SK-N-SH treated with all-trans-retinoic acid at 6 μM for 48 hours (cell line): ENCODE measurements around the gene GPC5.

ENCODE experiments used
- ISL1 ChIP-seq: fragments of 250-450 bp; sonication (Bioruptor Pico); IDR thresholded peaks from 2 replicates; pipeline ENCODE4 v2.1.2; 2022; ENCODE audit warnings: mild to moderate bottlenecking, moderate library complexity
- TF ChIP-seq, protein P1 (sequence below): fragments of 250-450 bp; sonication (Bioruptor Pico); IDR thresholded peaks from 2 replicates; pipeline ENCODE4 v1.5.1; 2020; ENCODE audit warnings: low read depth, mild to moderate bottlenecking, moderate library complexity
- TF ChIP-seq, protein P2 (sequence below): fragments of 250-450 bp; sonication (Bioruptor Pico); IDR thresholded peaks from 2 replicates; pipeline ENCODE4 v1.8.0; 2021; ENCODE audit warnings: low read depth, mild to moderate bottlenecking, moderate library complexity, borderline replicate concordance

DNA sequence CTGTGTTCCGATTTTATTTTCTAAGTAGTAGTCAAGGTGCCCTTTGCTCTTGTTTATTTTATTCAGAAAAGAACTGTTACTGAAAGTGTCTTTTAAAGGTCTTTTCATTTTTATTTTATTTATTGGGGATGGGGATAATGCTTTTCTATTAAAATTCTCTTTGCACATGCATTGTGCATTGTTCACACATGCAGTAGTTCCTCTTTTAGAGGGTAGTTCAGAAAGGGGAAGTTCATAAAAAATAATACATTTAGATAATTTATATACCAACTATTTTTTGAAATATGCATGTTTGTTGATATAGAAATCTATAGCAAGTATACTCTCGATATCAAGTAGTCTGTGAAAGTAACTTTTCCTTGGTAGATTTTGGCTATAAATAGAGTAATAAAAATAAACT is 3.5 kb downstream of the GPC5 start:
- TF ChIP-seq ISL1: no peak
- TF ChIP-seq, protein P1, sequence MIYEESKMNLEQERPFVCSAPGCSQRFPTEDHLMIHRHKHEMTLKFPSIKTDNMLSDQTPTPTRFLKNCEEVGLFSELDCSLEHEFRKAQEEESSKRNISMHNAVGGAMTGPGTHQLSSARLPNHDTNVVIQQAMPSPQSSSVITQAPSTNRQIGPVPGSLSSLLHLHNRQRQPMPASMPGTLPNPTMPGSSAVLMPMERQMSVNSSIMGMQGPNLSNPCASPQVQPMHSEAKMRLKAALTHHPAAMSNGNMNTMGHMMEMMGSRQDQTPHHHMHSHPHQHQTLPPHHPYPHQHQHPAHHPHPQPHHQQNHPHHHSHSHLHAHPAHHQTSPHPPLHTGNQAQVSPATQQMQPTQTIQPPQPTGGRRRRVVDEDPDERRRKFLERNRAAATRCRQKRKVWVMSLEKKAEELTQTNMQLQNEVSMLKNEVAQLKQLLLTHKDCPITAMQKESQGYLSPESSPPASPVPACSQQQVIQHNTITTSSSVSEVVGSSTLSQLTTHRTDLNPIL (CRISPR knock-in tag): no peak
- TF ChIP-seq, protein P2, sequence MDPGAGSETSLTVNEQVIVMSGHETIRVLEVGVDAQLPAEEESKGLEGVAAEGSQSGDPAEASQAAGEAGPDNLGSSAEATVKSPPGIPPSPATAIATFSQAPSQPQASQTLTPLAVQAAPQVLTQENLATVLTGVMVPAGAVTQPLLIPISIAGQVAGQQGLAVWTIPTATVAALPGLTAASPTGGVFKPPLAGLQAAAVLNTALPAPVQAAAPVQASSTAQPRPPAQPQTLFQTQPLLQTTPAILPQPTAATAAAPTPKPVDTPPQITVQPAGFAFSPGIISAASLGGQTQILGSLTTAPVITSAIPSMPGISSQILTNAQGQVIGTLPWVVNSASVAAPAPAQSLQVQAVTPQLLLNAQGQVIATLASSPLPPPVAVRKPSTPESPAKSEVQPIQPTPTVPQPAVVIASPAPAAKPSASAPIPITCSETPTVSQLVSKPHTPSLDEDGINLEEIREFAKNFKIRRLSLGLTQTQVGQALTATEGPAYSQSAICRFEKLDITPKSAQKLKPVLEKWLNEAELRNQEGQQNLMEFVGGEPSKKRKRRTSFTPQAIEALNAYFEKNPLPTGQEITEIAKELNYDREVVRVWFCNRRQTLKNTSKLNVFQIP: no peak
